ENCODE results near the gene LPIN3. TPM values are rescaled to one million over a fixed set of nuclear protein-coding genes. Genes with fewer than 3 reads are reported as not detected.

The LPIN3 gene
- total RNA-seq, 1 donor from 2014 or later: 20.1 TPM

DNA sequence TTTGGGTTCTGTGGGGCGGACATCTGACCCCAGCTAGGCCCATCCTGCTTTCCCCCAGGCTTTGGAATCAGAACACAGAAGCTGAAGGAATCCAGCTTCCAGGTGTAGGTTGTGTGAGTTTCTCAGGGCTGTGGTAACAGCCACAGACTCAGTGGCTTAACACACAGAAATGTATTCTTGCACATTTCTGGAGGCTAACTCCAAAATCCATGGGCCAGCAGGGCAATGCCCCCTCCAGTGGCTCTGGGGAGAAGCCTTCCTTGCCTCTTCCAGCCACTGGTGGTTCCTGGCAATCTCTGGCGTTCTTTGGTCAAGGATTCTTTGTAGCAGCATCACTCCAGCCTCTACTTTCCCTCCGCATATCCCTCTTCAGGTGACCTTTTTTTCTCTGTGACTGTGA is 27.3 kb downstream of the LPIN3 start:
- peaks cover 5% of the 10 kb centered on the region for H3K4me1 Mint-ChIP-seq (ENCODE audit: unreplicated experiment)
- no peak overlapping the region for H3K27ac Mint-ChIP-seq (ENCODE audit: unreplicated experiment)
- no peak for DNase-seq (ENCODE audit: low spot score)
- TF ChIP-seq CTCF (IDR thresholded peaks at IDR 0.05; ENCODE audit: unreplicated experiment): no peak
- peaks cover 12% of the 10 kb centered on the region for H3K36me3 Mint-ChIP-seq (ENCODE audit: low read depth, unreplicated experiment)
- no peak overlapping the region for H3K4me3 Mint-ChIP-seq (ENCODE audit: unreplicated experiment)
- H3K9me3 Mint-ChIP-seq (ENCODE audit: unreplicated experiment): peaks cover 8% of the 10 kb centered on the region
- peaks cover 26% of the 10 kb centered on the region for H3K27me3 Mint-ChIP-seq (ENCODE audit: unreplicated experiment)

DNA sequence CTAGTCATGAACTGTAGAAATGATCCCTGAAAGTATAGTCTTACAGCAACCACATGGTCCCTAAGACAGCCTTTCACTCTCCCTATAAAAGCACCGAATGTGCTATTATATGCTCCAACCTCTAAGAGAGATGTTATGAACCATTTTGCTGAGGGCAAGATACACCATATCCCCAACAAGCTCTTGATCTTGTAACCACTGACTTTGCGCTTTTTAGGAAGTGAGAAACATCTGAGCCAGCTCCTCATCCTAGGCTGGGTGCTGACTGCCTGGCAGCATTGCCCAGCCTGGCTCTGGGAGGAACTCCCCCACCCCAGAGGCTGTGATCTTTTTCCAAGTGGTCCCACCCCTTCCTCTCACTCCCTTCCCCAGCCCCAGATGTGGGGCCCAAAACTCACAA is 29.1 kb downstream of the LPIN3 start:
- Mint-ChIP-seq H3K27me3 (ENCODE audit: unreplicated experiment) (peaks cover 21% of the 10 kb centered on the region), H3K4me1 (ENCODE audit: unreplicated experiment) (peaks cover 5% of the 10 kb centered on the region), H3K27ac (ENCODE audit: unreplicated experiment) (no peak overlapping the region), H3K4me3 (ENCODE audit: unreplicated experiment) (no peak overlapping the region), H3K9me3 (ENCODE audit: unreplicated experiment) (peaks cover 10% of the 10 kb centered on the region), H3K36me3 (ENCODE audit: low read depth, unreplicated experiment) (peaks cover 15% of the 10 kb centered on the region)
- TF ChIP-seq CTCF (IDR thresholded peaks at IDR 0.05; ENCODE audit: unreplicated experiment): no peak
- DNase-seq (ENCODE audit: low spot score): no peak

DNA sequence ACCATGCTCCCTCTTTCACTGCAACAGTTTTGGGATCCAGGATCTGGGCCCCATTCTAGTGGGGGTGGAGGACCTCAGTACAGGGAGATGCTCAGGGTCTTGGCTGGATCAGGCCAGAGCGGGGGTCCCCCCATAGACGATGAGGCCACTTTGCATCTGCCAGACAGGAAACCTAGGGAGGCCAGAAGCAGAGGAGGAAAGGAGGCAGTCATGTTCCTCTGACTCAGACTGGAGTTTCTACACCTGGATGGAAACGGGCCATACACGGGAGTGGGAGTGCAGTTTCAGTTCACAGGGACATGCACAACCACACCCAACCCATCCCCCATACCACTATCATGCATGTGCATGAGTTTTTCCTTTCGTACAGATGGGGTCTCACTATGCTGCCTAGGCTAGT is 29.6 kb downstream of the LPIN3 start:
- no peak for DNase-seq (ENCODE audit: low spot score)
- Mint-ChIP-seq H3K27ac (ENCODE audit: unreplicated experiment) (no peak overlapping the region), H3K4me3 (ENCODE audit: unreplicated experiment) (no peak overlapping the region), H3K9me3 (ENCODE audit: unreplicated experiment) (peaks cover 10% of the 10 kb centered on the region), H3K36me3 (ENCODE audit: low read depth, unreplicated experiment) (peaks cover 15% of the 10 kb centered on the region), H3K27me3 (ENCODE audit: unreplicated experiment) (peaks cover 17% of the 10 kb centered on the region), H3K4me1 (ENCODE audit: unreplicated experiment) (peaks cover 5% of the 10 kb centered on the region)
- no peak for TF ChIP-seq CTCF (IDR thresholded peaks at IDR 0.05; ENCODE audit: unreplicated experiment)

DNA sequence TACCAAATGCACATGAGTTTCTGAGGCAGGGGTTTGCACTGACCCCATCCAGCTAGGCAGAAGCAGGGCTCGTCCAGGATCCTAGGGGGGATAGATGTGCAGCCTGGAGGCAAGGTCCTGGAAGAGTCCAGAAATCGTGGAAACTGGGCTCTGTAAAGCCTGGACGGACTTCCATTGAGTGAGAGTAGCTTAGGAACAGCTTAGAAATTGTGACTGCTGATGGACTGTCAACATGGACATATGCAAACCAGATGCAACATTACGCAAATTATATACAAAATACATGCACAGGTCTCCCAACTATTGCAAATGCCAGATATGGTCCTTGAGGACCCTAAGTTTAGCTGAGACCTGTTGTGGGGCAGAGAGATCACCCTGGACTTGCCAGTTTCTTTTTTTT is 30.8 kb downstream of the LPIN3 start:
- no peak overlapping the region for H3K4me3 Mint-ChIP-seq (ENCODE audit: unreplicated experiment)
- peaks cover 12% of the 10 kb centered on the region for H3K36me3 Mint-ChIP-seq (ENCODE audit: low read depth, unreplicated experiment)
- no peak overlapping the region for H3K27ac Mint-ChIP-seq (ENCODE audit: unreplicated experiment)
- H3K4me1 Mint-ChIP-seq (ENCODE audit: unreplicated experiment): peaks cover 3% of the 10 kb centered on the region
- DNase-seq (ENCODE audit: low spot score): no peak
- TF ChIP-seq CTCF (IDR thresholded peaks at IDR 0.05; ENCODE audit: unreplicated experiment): no peak
- H3K9me3 Mint-ChIP-seq (ENCODE audit: unreplicated experiment): peaks cover 10% of the 10 kb centered on the region
- H3K27me3 Mint-ChIP-seq (ENCODE audit: unreplicated experiment): peaks cover 14% of the 10 kb centered on the region

DNA sequence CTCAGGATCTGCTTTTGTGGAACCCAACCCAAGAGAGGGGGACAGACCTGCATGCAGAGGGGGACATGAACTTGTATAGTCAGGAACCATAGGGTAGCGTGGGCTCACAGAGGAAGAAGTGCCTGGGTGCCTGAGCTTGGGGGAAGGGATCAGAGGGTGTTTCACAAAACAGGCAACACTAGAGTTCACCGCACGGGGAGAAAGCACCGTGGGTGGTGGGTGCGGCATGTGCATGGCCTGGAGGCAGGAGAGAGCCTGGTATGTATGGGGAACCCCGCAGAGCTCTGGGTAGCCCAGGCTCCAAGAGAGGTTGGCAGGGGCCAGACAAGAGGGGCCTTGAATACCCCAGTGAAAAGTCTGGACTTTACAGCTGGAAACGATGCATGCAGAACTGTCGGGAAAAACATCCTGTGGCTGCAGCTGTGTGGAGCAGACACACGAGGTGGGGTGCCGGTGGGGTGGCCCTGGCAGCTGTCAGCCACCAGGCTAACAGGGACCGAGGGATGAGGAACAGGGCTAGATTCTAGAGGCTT is 32.7 kb downstream of the LPIN3 start:
- Mint-ChIP-seq H3K9me3 (ENCODE audit: unreplicated experiment) (peaks cover 10% of the 10 kb centered on the region), H3K36me3 (ENCODE audit: low read depth, unreplicated experiment) (peaks cover 12% of the 10 kb centered on the region), H3K4me3 (ENCODE audit: unreplicated experiment) (no peak overlapping the region), H3K4me1 (ENCODE audit: unreplicated experiment) (no peaks in the 10 kb centered on the region), H3K27ac (ENCODE audit: unreplicated experiment) (no peak overlapping the region), H3K27me3 (ENCODE audit: unreplicated experiment) (peaks cover 7% of the 10 kb centered on the region)
- DNase-seq (ENCODE audit: low spot score): no peak
- no peak for TF ChIP-seq CTCF (IDR thresholded peaks at IDR 0.05; ENCODE audit: unreplicated experiment)

All from endothelial cell (in vitro differentiated cells).